ENCODE measurements around the gene GMDS.

DNA sequence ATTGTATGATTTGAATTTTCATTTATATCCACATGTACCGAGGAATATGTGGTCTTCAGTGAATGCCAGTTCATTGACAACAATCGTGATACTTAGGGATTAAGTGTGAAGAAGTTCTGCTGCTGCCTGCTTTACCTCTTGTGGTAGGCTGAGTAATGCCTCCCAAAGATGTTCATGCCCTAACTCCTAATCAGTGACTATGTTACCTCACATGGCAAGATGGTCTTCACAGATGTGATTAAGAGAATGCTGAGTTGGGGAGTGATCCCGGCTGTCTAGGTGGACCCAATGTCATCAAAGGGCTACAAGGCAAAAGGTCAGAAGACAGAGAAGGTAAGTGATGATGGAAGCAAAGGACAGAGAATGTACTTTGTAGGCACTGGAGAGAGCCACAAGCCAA, 454.7 kb downstream of the GMDS start:
- TF ChIP-seq, protein P1, sequence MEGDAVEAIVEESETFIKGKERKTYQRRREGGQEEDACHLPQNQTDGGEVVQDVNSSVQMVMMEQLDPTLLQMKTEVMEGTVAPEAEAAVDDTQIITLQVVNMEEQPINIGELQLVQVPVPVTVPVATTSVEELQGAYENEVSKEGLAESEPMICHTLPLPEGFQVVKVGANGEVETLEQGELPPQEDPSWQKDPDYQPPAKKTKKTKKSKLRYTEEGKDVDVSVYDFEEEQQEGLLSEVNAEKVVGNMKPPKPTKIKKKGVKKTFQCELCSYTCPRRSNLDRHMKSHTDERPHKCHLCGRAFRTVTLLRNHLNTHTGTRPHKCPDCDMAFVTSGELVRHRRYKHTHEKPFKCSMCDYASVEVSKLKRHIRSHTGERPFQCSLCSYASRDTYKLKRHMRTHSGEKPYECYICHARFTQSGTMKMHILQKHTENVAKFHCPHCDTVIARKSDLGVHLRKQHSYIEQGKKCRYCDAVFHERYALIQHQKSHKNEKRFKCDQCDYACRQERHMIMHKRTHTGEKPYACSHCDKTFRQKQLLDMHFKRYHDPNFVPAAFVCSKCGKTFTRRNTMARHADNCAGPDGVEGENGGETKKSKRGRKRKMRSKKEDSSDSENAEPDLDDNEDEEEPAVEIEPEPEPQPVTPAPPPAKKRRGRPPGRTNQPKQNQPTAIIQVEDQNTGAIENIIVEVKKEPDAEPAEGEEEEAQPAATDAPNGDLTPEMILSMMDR (IDR thresholded peaks at IDR 0.05) = no peak
- TF ChIP-seq POLR2A (IDR thresholded peaks at IDR 0.05) = no peak
